Upper lobe of right lung (tissue), 1 donor: ENCODE results near the gene NINJ1. TPM values are rescaled to one million over a fixed set of nuclear protein-coding genes. Genes with fewer than 3 reads are reported as not detected.

Experiments
- ATAC-seq: fragments of 200-7000 bp; cut with Tn5 transposase; one replicate; pipeline ENCODE4 v1.9.1; 2020; ENCODE audit warnings: mild to moderate bottlenecking, moderate library complexity
- DNase-seq: peaks from one replicate; pipeline ENCODE4 v3.0.0-alpha.2; 2020
- H3K27ac ChIP-seq: fragments of 200-600 bp; one replicate; pipeline ENCODE4 v1.8.0; 2022
- H3K27me3 ChIP-seq: fragments of 200-600 bp; one replicate; pipeline ENCODE4 v1.8.0; 2022; ENCODE audit warnings: mild to moderate bottlenecking
- H3K36me3 ChIP-seq: fragments of 200-600 bp; one replicate; pipeline ENCODE4 v1.8.0; 2022
- H3K4me1 ChIP-seq: fragments of 200-600 bp; one replicate; pipeline ENCODE4 v1.8.0; 2022
- H3K4me3 ChIP-seq: fragments of 200-600 bp; one replicate; pipeline ENCODE4 v1.8.0; 2022; ENCODE audit warnings: mild to moderate bottlenecking
- H3K9me3 ChIP-seq: fragments of 200-600 bp; one replicate; pipeline ENCODE4 v1.8.0; 2022
- intact Hi-C: fragments of 100-400 bp; cut with DNase I; formaldehyde crosslinking; loops from one replicate; pipeline ENCODE4 v1.11.0; 2022
- total RNA-seq: library from RNA; stranded (reverse); fragmentation: NEBNext Ultra II Directional; extraction: Animal tissue kit (Norgen Biotek cat#: 25700); gene quantifications from one replicate; pipeline ENCODE4 v1.2.1, GENCODE V29; 2021
- TF ChIP-seq, protein P1 (sequence below): fragments of 200-600 bp; IDR thresholded peaks from one replicate; pipeline ENCODE4 v1.8.0; 2022; ENCODE audit warnings: antibody characterized with exemption
- donor health status: DM: no; HTN: yes; CAD: no; lungs with severe emphysema.

Gene NINJ1
- total RNA-seq, 1 donor from 2014 or later = 53.2 TPM

DNA sequence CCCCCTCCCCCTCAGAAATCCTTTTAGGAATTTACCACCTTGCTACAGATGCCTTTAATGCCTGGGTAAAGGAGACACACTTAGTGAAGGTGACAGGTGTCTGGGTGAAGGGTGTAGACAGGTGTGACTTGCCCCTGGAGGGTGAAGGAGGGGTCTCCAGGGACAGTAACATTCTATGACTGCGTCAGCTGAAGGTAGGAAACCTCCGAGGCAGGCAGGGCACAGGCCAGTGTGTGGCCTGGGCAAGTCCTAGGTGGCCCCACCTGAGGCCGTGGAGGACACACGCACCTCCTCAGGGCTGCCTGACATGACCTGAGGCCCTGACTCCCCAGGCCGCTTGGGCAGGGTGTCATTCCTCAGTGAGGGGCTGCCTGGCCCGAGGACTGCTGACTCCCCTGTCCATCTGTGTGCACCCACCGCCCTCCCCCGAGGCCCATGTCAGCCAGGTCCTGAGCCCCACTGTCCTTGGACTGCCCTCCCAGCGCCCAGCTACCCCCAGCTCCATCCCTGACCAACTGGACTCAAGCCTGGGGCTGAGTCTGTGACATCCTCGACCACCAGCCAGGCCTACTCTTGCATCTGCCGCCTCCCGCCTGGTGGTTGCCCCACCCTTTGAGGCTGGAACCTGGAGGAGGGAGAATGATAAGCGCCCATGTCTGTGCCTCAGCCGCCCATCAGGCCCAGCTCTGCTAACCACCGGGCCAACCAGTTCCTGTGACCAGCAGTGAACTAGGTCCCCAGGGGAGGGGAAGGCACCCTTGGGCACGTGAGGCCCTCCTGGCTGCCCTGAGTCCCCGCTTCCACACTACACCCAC lies 19.7 kb downstream of the NINJ1 start:
- Histone ChIP-seq H3K4me1 (peaks cover 13% of the 10 kb centered on the region), H3K36me3 (peaks cover 19% of the 10 kb centered on the region), H3K4me3 (no peak overlapping the region), H3K27me3 (no peaks in the 10 kb centered on the region), H3K9me3 (no peaks in the 10 kb centered on the region), H3K27ac (no peak overlapping the region)
- peak; percentile 67 for DNase-seq
- TF ChIP-seq, protein P1, sequence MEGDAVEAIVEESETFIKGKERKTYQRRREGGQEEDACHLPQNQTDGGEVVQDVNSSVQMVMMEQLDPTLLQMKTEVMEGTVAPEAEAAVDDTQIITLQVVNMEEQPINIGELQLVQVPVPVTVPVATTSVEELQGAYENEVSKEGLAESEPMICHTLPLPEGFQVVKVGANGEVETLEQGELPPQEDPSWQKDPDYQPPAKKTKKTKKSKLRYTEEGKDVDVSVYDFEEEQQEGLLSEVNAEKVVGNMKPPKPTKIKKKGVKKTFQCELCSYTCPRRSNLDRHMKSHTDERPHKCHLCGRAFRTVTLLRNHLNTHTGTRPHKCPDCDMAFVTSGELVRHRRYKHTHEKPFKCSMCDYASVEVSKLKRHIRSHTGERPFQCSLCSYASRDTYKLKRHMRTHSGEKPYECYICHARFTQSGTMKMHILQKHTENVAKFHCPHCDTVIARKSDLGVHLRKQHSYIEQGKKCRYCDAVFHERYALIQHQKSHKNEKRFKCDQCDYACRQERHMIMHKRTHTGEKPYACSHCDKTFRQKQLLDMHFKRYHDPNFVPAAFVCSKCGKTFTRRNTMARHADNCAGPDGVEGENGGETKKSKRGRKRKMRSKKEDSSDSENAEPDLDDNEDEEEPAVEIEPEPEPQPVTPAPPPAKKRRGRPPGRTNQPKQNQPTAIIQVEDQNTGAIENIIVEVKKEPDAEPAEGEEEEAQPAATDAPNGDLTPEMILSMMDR = no peak
- ATAC-seq = no peak
- intact Hi-C loops = no loop called here

DNA sequence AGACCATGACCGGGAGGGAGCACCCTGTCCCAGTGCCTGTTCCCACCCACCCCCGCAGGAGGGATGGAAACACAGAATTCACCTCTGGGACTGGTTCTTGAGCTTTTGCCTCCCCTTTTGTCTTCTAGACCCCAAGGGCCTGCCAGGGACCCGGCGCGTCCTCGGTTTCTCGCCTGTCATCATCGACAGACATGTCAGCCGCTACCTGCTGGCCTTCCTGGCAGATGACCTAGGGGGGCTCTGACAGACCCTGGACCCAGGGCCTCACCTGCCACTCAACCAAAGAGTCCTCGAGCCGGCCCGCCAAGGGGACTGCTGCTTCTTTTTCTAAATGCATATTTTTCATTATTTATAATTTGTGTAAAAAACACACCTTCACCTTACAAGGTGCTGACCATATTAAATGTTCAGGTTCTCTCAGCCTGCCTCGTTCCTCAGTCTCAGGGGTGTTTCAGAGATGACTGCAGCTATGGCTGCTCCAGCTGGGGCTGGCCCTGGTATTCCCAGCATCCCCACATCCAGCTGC lies 21.1 kb downstream of the NINJ1 start:
- peaks cover 29% of the 10 kb centered on the region for H3K36me3 ChIP-seq
- H3K4me3 ChIP-seq = no peak overlapping the region
- H3K9me3 ChIP-seq = no peaks in the 10 kb centered on the region
- peaks cover 11% of the 10 kb centered on the region for H3K4me1 ChIP-seq
- DNase-seq = peak; percentile 53
- H3K27me3 ChIP-seq = no peaks in the 10 kb centered on the region
- intact Hi-C loops = no loop called here
- TF ChIP-seq, protein P1 = no peak
- H3K27ac ChIP-seq = no peak overlapping the region
- no peak for ATAC-seq

DNA sequence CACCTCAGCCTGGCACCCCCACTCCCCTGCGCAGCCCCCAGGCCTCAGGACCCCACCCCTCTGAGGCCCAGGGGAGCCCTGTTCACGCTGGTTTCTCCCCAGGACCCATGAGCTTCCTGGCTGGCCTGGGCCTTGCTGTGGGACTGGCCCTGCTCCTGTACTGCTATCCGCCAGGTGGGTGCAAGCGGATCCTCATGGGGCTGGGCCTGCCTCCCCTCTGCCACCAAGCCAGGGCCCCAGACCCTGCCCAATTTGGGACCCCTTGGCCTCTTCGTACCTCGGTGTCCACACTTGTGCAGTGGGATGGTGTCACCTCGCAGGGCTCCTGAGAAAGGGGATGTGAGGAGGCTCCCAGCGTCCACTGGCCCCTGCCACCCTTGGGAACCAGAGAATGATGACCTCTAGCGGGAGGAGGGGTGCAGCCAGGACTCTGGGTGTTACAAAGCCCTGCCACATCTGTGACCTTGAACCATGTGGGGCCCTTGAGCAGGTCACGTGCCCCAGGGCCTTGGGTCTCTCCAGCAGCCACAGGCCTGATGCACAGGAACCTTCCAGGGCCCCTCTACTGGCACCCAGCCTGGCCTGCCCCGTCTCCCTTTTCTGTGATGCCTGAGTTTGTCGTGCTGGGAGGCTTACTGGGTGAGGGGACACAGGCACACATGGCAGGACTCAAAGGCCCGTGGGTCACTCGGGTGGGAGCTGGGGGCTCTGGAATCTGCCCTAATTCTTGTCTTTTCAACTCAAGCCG lies 21.8 kb downstream of the NINJ1 start:
- H3K27me3 ChIP-seq = no peaks in the 10 kb centered on the region
- peaks cover 11% of the 10 kb centered on the region for H3K4me1 ChIP-seq
- H3K36me3 ChIP-seq = peaks cover 29% of the 10 kb centered on the region
- TF ChIP-seq, protein P1 = no peak
- intact Hi-C loops = no loop called here
- H3K27ac ChIP-seq = no peak overlapping the region
- no peaks in the 10 kb centered on the region for H3K9me3 ChIP-seq
- DNase-seq (peak; percentile 64), ATAC-seq (no peak)
- no peak overlapping the region for H3K4me3 ChIP-seq

GRCh38 chr9:93111371-93112115 lies 22.5 kb downstream of the NINJ1 start:
- no peak for ATAC-seq
- Histone ChIP-seq H3K9me3 (no peaks in the 10 kb centered on the region), H3K36me3 (peaks cover 29% of the 10 kb centered on the region), H3K27ac (no peak overlapping the region), H3K4me3 (no peak overlapping the region), H3K4me1 (peaks cover 8% of the 10 kb centered on the region), H3K27me3 (no peaks in the 10 kb centered on the region)
- intact Hi-C loops = no loop called here
- DNase-seq = peak; percentile 68
- TF ChIP-seq, protein P1 = no peak

GRCh38 chr9:93111001-93111370 lies 23.1 kb downstream of the NINJ1 start:
- Histone ChIP-seq H3K9me3 (no peaks in the 10 kb centered on the region), H3K4me1 (peaks cover 3% of the 10 kb centered on the region), H3K27ac (no peak overlapping the region), H3K36me3 (peaks cover 29% of the 10 kb centered on the region), H3K4me3 (no peak overlapping the region), H3K27me3 (no peaks in the 10 kb centered on the region)
- ATAC-seq (no peak), DNase-seq (peak; percentile 53)
- TF ChIP-seq, protein P1 = no peak
- intact Hi-C loops = no loop called here
